Stimulated activated CD8-positive, alpha-beta memory T cell treated with anti-CD3 and anti-CD28 coated beads, Interleukin-12 subunit alpha, Interleukin-12 subunit beta, amount 100 ng/mL, for 24 hours (primary cell): Measurements from ENCODE around the gene CASP8AP2.
"Not testable (repeated sequence)": the region's sequence is repeated elsewhere in the genome, so short reads cannot be mapped to it uniquely, and the experiment has no call there.

ENCODE experiments used
- DNase-seq: peaks from one replicate; pipeline ENCODE4 v3.0.0-alpha.2; 2020; ENCODE audit errors: extremely low read depth

CASP8AP2 gene

DNA sequence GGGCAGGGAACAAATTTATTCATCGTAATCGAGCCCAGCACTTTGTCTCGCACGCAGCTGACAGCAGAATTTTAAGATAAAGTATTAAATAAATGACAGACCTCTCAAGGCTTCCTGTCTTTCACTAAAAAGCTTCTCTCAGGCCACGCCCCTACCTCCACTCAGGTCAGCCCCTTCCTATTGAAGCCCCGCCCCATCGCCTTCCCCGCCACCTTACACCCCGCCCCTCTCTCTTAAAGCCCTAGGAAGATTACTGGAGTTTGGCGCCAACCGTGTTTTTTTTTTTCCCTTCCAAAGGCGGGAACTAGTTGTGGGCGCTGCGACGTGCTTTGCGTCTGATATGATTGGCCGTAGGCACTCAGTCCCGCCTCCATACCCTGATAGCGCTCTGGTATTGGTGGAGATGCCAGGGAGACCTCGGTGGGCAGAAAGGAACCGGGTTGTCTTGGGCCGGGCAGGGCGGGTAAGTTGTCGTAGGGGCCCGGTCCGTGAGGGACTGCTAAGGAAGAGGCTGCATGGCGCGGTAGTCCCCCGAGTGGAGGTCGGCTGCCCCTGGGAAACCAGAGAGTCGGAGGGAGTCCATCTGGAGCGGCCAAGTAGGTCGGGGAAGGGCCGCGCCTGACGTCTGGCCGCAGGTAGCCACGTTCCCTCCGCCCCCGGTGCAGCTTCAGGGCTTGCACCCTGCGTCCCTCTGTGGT, at the start of gene CASP8AP2:
TSS of gene CASP8AP2 (plus strand) at position 409 of the 698 bp plus-strand sequence.
- peak; percentile 82 for DNase-seq

GRCh38 chr6:89781070-89782034, 48.3 kb upstream of the CASP8AP2 start:
- no peak for DNase-seq

- no peak for DNase-seq
Observed at GRCh38 chr6:89782222-89782621, 47.5 kb upstream of the CASP8AP2 start.

DNA sequence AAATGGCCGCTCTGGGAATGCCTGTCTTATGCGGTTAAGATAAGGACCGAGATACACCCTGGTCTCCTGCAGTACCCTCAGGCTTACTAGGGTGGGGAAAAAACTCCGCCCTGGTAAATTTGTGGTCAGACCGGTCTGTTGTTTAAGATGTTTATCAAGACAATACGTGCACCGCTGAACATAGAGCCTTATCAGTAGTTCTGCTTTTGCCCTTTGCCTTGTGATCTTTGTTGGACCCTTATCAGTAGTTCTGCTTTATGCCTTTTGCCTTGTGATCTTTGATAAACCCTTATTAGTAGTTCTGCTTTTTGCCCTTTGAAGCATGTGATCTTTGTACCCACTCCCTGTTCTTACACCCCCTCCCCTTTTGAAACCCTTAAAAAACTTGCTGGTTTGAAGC, 46.4 kb upstream of the CASP8AP2 start:
- DNase-seq = not testable (repeated sequence)

DNA sequence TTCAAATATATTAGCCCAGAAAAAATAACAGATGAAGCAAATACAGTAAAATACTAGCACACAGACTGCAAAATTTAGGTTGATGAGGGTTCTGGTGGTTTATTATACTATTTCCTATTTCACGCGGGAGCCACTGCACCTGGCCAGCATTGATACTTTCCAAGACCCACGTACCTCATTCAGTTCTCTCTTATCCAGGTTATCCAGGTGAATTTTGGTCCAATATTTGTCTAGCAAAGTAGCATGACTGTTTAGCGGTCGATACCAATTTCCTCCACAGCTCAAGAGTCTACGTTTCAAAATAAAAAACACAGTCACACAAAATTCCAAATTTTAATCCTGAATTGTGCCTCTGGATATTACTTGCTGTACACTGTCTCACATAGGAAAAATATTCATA, 44.8 kb upstream of the CASP8AP2 start:
- DNase-seq = no peak

- DNase-seq = no peak
Observed at GRCh38 chr6:89786970-89787369, 42.7 kb upstream of the CASP8AP2 start.

DNA sequence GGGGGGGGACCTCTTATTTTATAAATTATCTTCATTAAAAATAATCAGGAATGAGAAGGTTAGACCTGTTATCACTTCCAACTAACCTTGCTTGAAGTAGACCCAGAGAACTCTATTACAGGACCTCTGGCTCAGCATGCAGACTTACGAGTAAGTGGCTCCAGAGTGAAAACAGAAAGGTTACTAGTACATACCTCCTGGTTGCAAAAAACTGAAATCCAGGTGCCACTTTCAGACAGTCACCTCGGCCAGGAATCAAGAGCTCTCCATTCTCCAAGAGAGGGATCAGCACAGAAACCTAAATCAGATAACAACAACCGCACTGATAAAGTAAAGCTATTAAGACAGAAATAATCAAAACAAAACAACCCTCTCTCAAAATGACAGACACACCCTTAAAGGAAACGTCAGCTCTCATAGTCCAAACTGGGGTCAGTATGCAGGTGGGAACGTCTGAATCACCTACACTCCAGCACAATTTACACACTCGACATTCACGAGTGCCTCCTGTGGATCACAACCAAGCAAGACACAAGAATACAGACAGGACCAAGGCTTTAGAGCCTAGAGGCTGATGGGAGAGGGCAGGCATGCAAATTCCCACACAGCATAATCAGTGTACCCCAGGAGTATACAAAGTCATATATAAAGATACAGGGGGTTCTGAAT, 41.9 kb upstream of the CASP8AP2 start:
- no peak for DNase-seq

DNA sequence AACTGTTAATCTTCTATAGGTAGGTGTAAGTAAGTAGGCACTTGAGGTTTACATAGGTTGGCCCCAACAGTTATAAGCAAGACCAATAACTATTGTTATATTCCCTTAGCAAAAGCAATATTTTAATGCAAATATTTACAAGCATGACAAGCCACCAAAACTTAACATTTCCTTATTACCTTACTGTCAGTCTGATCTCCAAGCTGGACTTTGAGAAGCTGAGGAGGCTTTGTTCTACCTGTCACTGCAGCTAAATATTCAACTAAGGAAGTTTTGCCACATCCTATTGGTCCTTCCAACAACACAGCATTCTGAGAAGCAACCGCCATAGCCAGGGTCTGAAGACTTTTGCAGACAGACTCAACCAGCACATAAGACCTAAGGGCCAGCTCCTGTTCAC, 39.7 kb upstream of the CASP8AP2 start:
- DNase-seq = no peak

- no peak for DNase-seq
Observed at GRCh38 chr6:89790403-89790802, 39.3 kb upstream of the CASP8AP2 start.

DNA sequence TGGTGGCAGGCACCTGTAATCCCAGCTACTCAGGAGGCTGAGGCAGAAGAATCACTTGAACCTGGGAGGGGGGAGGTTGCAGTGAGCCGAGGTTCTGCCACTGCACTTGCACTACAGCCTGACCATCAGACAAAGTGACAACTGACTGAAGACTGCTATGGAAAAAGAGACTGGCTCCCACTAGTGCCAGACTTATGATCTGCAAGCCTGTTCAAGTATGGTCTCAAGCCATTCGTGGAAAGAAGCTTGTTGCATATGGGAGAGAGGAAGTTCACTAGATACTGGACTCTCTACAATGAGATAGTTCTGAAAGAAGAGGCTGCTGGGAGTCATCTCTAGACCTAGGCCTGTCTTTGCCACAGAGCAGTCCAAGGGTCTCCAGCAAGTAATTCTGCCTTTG, 36.8 kb upstream of the CASP8AP2 start:
- DNase-seq = no peak

GRCh38 chr6:89793586-89793985, 36.1 kb upstream of the CASP8AP2 start:
- no peak for DNase-seq

DNA sequence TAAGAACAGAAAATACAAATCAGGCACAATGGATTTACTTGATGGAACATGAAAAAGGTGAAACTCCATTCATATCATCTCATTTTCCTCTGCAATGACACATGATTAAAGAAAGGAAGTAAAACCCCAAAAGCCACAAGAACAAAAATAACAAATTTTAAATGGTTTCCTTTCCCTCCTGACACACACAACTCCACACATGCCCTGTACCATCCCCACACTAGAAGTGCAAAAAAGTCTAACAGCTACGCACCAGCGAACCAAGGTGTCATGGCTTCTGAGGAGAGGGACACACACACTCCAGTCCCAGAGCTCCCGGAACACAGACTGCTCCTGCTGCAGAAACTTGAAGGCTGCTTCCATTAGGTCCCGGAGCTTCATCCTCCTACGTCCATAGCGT, 35.4 kb upstream of the CASP8AP2 start:
- no peak for DNase-seq

DNA sequence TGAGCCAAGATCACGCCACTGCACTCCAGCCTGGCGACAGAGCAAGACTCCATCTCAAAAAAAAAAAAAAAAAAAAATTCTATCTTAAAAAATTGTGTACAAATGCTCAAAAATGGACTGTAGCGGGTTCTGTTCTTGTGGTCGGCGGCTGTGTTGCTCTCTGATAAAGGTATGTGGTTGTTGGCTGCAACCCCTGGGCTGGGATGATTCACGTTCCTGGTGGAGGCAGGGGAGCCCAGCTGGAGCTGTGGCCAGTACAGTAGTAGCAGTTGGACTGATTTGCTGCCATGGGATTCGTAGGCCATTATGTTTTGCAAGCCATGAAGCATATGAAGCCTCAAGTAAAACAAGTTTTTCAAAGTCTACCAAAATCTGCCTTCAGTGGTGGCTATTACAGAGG, 32.4 kb upstream of the CASP8AP2 start:
- DNase-seq = no peak

GRCh38 chr6:89799096-89799495, 30.6 kb upstream of the CASP8AP2 start:
- DNase-seq = no peak

- no peak for DNase-seq
Observed at GRCh38 chr6:89799756-89800155, 29.9 kb upstream of the CASP8AP2 start.

DNA sequence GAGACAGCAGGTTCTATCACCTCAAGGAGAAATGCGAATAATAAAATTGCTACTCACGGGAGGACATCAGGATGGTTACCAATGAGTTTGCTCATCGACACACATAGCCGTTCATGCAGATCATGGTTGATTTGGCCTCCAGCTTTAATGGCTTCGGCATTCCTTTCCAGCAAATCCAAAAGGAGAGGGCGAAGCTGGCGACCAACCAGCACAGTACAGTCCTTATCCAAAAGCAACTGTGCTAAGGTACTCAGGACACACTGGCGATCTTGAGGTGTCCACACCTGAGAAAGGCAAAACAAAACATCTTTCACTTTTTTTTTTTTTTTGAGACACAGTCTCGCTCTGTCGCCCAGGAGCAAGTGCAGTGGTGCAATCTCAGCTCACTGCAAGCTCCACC, 26.4 kb upstream of the CASP8AP2 start:
- DNase-seq = no peak

DNA sequence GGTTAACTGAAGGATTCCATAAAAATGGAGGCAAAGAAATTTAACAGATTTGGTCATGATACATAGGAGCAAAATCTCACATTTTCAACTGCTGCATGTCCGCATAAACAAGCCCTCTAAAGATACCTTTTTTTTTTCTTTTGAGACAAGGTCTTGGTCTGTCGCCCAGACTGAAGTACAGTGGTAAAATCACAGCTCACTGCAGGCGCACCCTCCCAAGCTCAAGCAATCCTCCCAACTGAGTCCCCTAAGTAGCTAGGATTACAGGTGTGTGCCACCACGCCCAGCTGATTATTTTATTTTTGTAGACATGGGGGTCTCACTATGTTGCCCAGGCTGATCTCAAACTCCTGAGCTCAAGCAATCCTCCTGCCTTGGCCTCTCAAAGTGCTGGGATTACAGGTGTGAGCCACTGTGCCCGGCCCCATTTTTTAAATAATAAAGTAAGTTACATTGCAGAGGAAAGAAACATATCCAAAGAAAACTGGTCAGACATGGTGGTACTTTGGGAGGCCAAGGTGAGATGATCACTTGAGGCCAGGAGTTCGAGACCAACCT, 23.8 kb upstream of the CASP8AP2 start:
- no peak for DNase-seq

GRCh38 chr6:89807581-89807980, 22.1 kb upstream of the CASP8AP2 start:
- no peak for DNase-seq

DNA sequence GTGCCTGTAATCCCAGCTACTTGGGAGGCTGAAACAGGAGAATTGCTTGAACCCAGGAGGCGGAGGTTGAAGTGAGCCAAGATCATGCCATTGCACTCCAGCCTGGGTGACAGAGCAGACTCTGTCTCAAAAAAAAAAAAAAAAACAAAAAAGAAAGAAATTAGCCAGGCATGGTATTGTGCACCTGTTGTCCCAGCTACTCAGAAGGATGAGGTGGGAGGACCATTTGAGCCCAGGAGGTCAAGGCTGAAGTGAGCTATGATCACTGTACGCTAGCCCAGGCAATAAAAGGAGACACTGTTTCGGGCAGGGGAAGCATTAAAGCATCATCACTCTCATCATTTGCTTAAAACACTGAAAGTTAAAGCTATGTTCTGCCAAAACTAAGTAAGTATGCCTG, 16.3 kb upstream of the CASP8AP2 start:
- DNase-seq = not testable (repeated sequence)

DNA sequence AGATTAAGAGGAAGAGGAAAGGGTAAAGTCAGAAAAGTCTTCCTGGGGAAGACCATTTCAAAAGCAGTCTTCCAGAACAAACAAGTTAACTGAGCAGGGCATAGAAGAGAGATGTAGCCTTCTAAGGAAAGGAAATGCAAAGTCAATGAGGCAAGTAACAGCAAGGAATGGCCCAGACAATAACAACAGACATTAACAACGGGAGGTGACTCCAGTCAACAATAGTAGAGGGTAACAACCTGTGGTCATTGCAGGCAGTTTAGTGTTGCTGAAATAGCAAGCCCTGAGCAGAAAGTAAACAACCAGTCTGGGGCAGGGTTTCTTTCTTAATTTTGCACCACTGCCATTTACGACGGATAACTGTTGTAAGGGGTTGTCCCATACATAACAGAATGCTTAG, 12.2 kb upstream of the CASP8AP2 start:
- DNase-seq = no peak

DNA sequence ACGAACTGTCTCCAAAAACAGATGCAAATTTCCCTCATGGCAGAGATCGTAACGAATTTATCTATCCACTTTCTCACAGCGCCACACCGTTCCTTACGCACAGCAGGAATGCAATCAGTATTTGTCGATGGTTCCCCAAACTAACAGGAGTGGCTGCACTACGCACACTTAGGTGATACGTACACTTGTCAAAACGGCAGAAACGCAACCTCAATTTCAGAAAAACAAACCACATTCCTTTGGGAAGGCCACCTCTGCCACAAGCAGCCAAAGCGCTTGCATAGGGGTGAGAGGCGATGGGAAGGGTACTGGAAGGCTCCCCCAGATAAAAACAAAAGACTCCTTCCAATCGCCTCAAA, 10.7 kb upstream of the CASP8AP2 start:
- no peak for DNase-seq
